Smooth muscle cell (in vitro differentiated cells): ENCODE results near the gene CHKA. TPM values are rescaled to one million over a fixed set of nuclear protein-coding genes. Genes with fewer than 3 reads are reported as not detected.

Experiments
- DNase-seq: peaks from one replicate; lab custom pipeline; 2025; ENCODE audit not compliant: unreplicated experiment; lab: John Stamatoyannopoulos, UW
- H2AFZ ChIP-seq: fragments of 200-600 bp; sonication (generic); 2 replicates; pipeline ENCODE4 v1.6.0; 2016; ENCODE audit warnings: antibody characterized with exemption, low read depth, mild to moderate bottlenecking
- H3F3A ChIP-seq: fragments of 200-600 bp; sonication (generic); 2 replicates; pipeline ENCODE4 v1.6.0; 2017; ENCODE audit warnings: antibody characterized with exemption, low read depth
- H3K27ac ChIP-seq: fragments of 200-600 bp; sonication (generic); 2 replicates; pipeline ENCODE4 v1.5.1; 2016; ENCODE audit warnings: low read depth, mild to moderate bottlenecking
- H3K27me3 ChIP-seq: fragments of 200-600 bp; sonication (generic); 2 replicates; pipeline ENCODE4 v1.6.1; 2016; ENCODE audit warnings: low read depth, mild to moderate bottlenecking
- H3K36me3 ChIP-seq: fragments of 200-600 bp; sonication (generic); 2 replicates; pipeline ENCODE4 v1.5.1; 2016; ENCODE audit warnings: low read depth
- H3K4me1 ChIP-seq: fragments of 200-600 bp; sonication (generic); 2 replicates; pipeline ENCODE4 v1.5.1; 2016; ENCODE audit warnings: low read depth
- H3K4me2 ChIP-seq: fragments of 200-600 bp; sonication (generic); 2 replicates; pipeline ENCODE4 v1.6.0; 2016; ENCODE audit warnings: mild to moderate bottlenecking
- H3K4me3 ChIP-seq: fragments of 200-600 bp; sonication (generic); 2 replicates; pipeline ENCODE4 v1.5.1; 2016; ENCODE audit warnings: mild to moderate bottlenecking
- H3K79me2 ChIP-seq: fragments of 200-600 bp; sonication (generic); 2 replicates; pipeline ENCODE4 v1.6.0; 2016; ENCODE audit warnings: low read depth, mild to moderate bottlenecking
- H3K9ac ChIP-seq: fragments of 200-600 bp; sonication (generic); 2 replicates; pipeline ENCODE4 v1.6.0; 2016; ENCODE audit warnings: low read depth
- H3K9me3 ChIP-seq: fragments of 200-600 bp; sonication (generic); replicated peaks from 2 replicates; pipeline ENCODE4 v1.5.1; 2016; ENCODE audit warnings: low read depth
- H4K20me1 ChIP-seq: fragments of 200-600 bp; sonication (generic); 2 replicates; pipeline ENCODE4 v1.6.0; 2016; ENCODE audit warnings: low read depth
- CTCF ChIP-seq: fragments of 200-600 bp; sonication (generic); IDR thresholded peaks from 2 replicates; pipeline ENCODE4 v1.5.1; 2017; ENCODE audit warnings: borderline replicate concordance, mild to moderate bottlenecking, antibody characterized with exemption; ENCODE audit not compliant: insufficient read depth, poor library complexity, severe bottlenecking
- WGBS: methylation state at CpG from one replicate; pipeline ENCODE4 v1.1.7; 2016; ENCODE audit warnings: low lambda C conversion rate; 5-methylcytosine and 5-hydroxymethylcytosine counted together
- polyA plus RNA-seq: library from polyadenylated mRNA; unstranded; fragments of >200 nt; fragmentation: Nextera tagmentation; extraction: Ambion mirVana; gene quantifications from 2 replicates; pipeline ENCODE4 v1.2.1, GENCODE V29; 2016
- total RNA-seq: library from RNA; depleted of rRNA; stranded (reverse); fragments of >200 nt; gene quantifications from 2 replicates; pipeline ENCODE4 v1.2.3, GENCODE V29; 2014

CHKA gene
- total and polyA plus RNA-seq, 2 experiments from 2014 or later = 19.9 to 31.1 TPM

GRCh38 chr11:68013611-68014156 lies 107.5 kb downstream of the CHKA start:
- DNase-seq = no peak
- Histone ChIP-seq H2AFZ (no peak overlapping the region), H3K36me3 (no peaks in the 10 kb centered on the region), H3K4me3 (no peak overlapping the region), H3K4me2 (peak overlapping the region; percentile 50), H3K9ac (no peak overlapping the region), H3K9me3 (no peaks in the 10 kb centered on the region), H4K20me1 (no peaks in the 10 kb centered on the region), H3K79me2 (no peaks in the 10 kb centered on the region), H3K4me1 (peaks cover 19% of the 10 kb centered on the region), H3K27me3 (no peaks in the 10 kb centered on the region), H3K27ac (peak overlapping the region; percentile 87), H3F3A (no peaks in the 10 kb centered on the region)
- whole genome bisulfite sequencing = 92% methylated on average over 14 of the region's 14 CpGs
- no peak for TF ChIP-seq CTCF

- H3K4me1 ChIP-seq = peaks cover 19% of the 10 kb centered on the region
- no peak overlapping the region for H3K4me3 ChIP-seq
- H3K4me2 ChIP-seq = peak overlapping the region; percentile 70
- no peaks in the 10 kb centered on the region for H3K79me2 ChIP-seq
- no peak for DNase-seq
- TF ChIP-seq CTCF = no peak
- H3K36me3 ChIP-seq = no peaks in the 10 kb centered on the region
- no peaks in the 10 kb centered on the region for H3F3A ChIP-seq
- H3K27me3 ChIP-seq = no peaks in the 10 kb centered on the region
- H2AFZ ChIP-seq = no peak overlapping the region
- H3K9ac ChIP-seq = peak overlapping the region; percentile 64
- WGBS = 56% methylated on average over 16 of the region's 16 CpGs
- H3K27ac ChIP-seq = peak overlapping the region; percentile 87
- no peaks in the 10 kb centered on the region for H4K20me1 ChIP-seq
- no peaks in the 10 kb centered on the region for H3K9me3 ChIP-seq
These were observed 108.2 kb downstream of the CHKA start for GRCh38 chr11:68012843-68013610.

GRCh38 chr11:68012044-68012842 lies 108.9 kb downstream of the CHKA start:
- Histone ChIP-seq H3K4me1 (peaks cover 19% of the 10 kb centered on the region), H3K9me3 (no peaks in the 10 kb centered on the region), H3K9ac (peak overlapping the region; percentile 64), H2AFZ (no peak overlapping the region), H3K27me3 (no peaks in the 10 kb centered on the region), H3K79me2 (no peaks in the 10 kb centered on the region), H3K4me3 (no peak overlapping the region), H3K27ac (peak overlapping the region; percentile 87), H3F3A (no peaks in the 10 kb centered on the region), H3K36me3 (no peaks in the 10 kb centered on the region), H4K20me1 (no peaks in the 10 kb centered on the region), H3K4me2 (peak overlapping the region; percentile 70)
- DNase-seq = no peak
- no peak for TF ChIP-seq CTCF
- 94% methylated on average over 17 of the region's 17 CpGs for WGBS
